HUES6 (cell line): ENCODE results near the gene TAPT1.
"Not testable (repeated sequence)": the region's sequence is repeated elsewhere in the genome, so short reads cannot be mapped to it uniquely, and the experiment has no call there.

Source experiments
- H3K27ac ChIP-seq: 2 replicates; pipeline ENCODE4 v1.7.0; 2013; ENCODE audit warnings: low read depth, mild to moderate bottlenecking, low read length, inconsistent platforms
- H3K27me3 ChIP-seq: 2 replicates; pipeline ENCODE4 v1.6.1; 2013; ENCODE audit warnings: low read length; ENCODE audit not compliant: control insufficient read depth, insufficient read depth
- H3K36me3 ChIP-seq: 2 replicates; pipeline ENCODE4 v1.6.1; 2013; ENCODE audit warnings: low read length; ENCODE audit not compliant: control insufficient read depth, insufficient read depth
- H3K4me1 ChIP-seq: 2 replicates; pipeline ENCODE4 v1.6.1; 2013; ENCODE audit warnings: low read length; ENCODE audit not compliant: control insufficient read depth, insufficient read depth
- H3K4me3 ChIP-seq: 2 replicates; pipeline ENCODE4 v1.5.1; 2013; ENCODE audit warnings: low read depth, low read length
- H3K9ac ChIP-seq: one replicate; pipeline ENCODE4 v1.6.1; 2013; ENCODE audit warnings: mild to moderate bottlenecking, low read length
- H3K9me3 ChIP-seq: 2 replicates; pipeline ENCODE4 v1.6.1; 2013; ENCODE audit warnings: low read depth, low read length; ENCODE audit not compliant: control insufficient read depth, insufficient read depth

The TAPT1 gene, protein sequence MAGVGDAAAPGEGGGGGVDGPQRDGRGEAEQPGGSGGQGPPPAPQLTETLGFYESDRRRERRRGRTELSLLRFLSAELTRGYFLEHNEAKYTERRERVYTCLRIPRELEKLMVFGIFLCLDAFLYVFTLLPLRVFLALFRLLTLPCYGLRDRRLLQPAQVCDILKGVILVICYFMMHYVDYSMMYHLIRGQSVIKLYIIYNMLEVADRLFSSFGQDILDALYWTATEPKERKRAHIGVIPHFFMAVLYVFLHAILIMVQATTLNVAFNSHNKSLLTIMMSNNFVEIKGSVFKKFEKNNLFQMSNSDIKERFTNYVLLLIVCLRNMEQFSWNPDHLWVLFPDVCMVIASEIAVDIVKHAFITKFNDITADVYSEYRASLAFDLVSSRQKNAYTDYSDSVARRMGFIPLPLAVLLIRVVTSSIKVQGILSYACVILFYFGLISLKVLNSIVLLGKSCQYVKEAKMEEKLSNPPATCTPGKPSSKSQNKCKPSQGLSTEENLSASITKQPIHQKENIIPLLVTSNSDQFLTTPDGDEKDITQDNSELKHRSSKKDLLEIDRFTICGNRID

DNA sequence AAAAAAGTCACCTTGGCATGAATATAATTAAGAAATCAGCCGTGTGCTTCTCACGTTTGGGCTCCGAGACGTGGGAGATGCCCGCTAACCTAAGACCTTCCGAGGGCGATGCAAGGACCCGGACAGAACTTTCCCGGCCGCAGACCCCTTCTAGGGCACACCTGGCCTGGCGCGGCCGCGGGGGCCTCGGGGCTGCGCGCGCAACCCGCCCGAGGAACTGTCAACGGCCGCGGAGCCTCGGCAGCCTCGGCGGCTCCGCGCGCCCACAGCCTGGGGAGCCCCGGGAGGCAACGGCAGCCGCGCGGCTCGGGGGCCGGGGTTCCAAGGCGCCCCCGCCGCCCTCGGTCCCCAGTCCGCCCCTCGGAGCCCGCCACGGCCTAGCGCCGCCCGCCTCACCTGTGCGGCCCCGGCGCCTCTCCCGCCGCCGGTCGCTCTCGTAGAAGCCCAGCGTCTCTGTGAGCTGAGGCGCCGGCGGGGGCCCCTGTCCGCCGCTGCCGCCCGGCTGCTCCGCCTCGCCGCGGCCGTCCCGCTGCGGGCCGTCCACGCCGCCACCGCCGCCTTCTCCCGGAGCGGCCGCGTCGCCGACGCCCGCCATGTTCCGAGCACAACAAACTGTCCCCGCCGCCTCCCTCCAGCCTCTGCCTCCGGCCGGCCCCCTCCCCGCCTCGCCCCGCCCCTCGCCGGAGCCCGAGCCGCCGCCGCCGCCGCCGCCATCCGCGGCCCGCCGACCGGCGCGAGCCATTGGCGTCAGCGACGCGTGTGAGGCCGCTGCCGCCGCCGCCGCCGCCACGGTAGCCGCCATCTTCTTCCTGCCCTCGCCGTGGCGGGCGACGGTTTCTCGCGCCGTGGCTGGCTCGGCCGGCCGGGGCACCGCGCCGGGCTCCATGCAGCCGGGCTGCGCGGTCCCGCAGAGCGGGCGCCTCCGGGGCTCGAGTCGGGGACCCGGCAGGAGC lies at the start of gene TAPT1:
TAPT1 (minus strand) TSS at position 609 of the 953 bp plus-strand sequence; CDS start at position 595, 14 bp downstream.
- H3K27ac ChIP-seq = peak within 1 kb of the TSS; percentile 73; the same call in 1 of the 2 replicates
- H3K4me1 ChIP-seq = peaks cover 22% of the 10 kb centered on the region
- no peaks in the 10 kb centered on the region for H3K27me3 ChIP-seq

GRCh38 chr4:16271411-16271810 lies 45.1 kb upstream of the TAPT1 start:
- no peak overlapping the region for H3K9ac ChIP-seq
- H3K9me3 ChIP-seq = peaks cover 8% of the 10 kb centered on the region
- no peaks in the 10 kb centered on the region for H3K36me3 ChIP-seq
- H3K4me1 ChIP-seq = no peaks in the 10 kb centered on the region
- H3K27me3 ChIP-seq = no peaks in the 10 kb centered on the region
- H3K4me3 ChIP-seq = no peak overlapping the region
- H3K27ac ChIP-seq = no peak overlapping the region

More for the DNA sequence above, at the start of gene TAPT1:
- Histone ChIP-seq H3K4me3 (peak within 1 kb of the TSS; percentile 97), H3K9me3 (no peaks in the 10 kb centered on the region), H3K36me3 (no peaks in the 10 kb centered on the region), H3K9ac (peak within 1 kb of the TSS; percentile 79)

DNA sequence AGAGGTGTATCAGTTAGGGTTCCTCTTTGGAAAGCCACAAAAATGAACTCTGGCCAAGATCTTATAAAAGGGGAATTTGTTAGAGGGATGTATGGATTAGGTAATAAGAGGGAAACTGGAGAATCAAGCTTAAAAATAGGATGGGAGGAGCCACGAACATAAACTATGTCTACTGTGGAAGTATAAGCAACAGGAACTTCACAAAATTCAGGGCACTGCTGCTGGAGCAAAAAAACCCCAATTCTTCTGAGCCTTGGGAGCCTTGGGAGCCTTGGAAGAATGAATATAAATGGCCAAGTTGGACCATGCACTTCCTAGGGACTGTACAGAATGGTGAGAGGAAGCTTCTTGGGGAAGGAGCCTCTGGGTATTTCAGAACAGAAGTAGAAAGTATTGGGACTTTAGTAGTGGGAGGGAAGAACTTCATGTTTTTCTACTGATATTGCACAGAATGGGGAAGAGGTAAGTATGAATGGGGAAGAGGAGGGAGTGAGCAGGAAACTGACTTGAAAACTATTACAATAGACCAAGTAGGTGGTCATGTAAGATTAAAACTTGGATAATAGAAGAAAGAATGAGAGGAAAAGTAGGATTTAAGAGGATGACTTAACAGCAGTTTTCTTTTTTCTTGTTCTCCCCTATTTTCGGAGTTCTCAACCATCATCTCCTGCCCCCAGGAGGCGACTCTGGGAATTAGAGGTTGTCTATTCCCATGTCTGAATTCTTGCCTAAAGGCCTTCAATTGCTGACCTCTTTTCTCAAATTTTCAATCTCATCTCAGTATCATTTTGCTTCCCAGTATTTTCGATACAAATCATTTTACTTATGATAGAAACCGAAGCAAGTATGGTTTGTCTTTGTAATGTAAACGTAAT lies 44.4 kb upstream of the TAPT1 start:
- H3K4me1 ChIP-seq = no peaks in the 10 kb centered on the region
- no peak overlapping the region for H3K4me3 ChIP-seq
- H3K36me3 ChIP-seq = no peaks in the 10 kb centered on the region
- H3K27me3 ChIP-seq = no peaks in the 10 kb centered on the region
- no peak overlapping the region for H3K27ac ChIP-seq
- H3K9ac ChIP-seq = no peak overlapping the region
- H3K9me3 ChIP-seq = peaks cover 2% of the 10 kb centered on the region

GRCh38 chr4:16269742-16270453 lies 43.6 kb upstream of the TAPT1 start:
- H3K36me3 ChIP-seq, H3K9ac ChIP-seq, H3K9me3 ChIP-seq, H3K4me3 ChIP-seq, H3K27me3 ChIP-seq, H3K4me1 ChIP-seq, H3K27ac ChIP-seq: not testable (repeated sequence)

- Histone ChIP-seq H3K27me3 (no peaks in the 10 kb centered on the region), H3K4me1 (no peaks in the 10 kb centered on the region), H3K9ac (no peak overlapping the region), H3K36me3 (no peaks in the 10 kb centered on the region), H3K27ac (no peak overlapping the region), H3K9me3 (no peaks in the 10 kb centered on the region), H3K4me3 (no peak overlapping the region)
Measured at GRCh38 chr4:16269240-16269639, 43.0 kb upstream of the TAPT1 start.

DNA sequence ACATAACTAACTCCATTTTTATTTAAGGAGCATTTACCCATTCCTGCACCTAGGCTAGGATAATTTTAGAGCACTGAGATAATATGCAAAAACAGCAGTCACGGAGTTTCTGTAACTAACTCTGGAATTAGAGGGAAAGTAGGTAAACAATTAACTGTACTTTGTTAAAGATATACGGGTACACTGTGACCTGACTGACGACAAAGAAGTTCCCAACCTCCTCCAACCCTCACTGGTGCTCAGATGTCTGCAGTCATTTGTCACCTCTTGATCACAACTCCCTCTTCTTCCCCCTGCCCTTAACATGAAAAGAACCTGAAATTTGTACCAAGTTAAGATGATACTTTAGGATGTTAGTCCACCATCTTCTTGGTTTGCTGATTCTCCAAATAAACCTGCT lies 42.0 kb upstream of the TAPT1 start:
- Histone ChIP-seq H3K9me3 (no peaks in the 10 kb centered on the region), H3K27me3 (no peaks in the 10 kb centered on the region), H3K9ac (no peak overlapping the region), H3K36me3 (no peaks in the 10 kb centered on the region), H3K4me3 (no peak overlapping the region), H3K27ac (no peak overlapping the region), H3K4me1 (no peaks in the 10 kb centered on the region)

GRCh38 chr4:16267639-16268038 lies 41.4 kb upstream of the TAPT1 start:
- H3K4me3 ChIP-seq = no peak overlapping the region
- no peak overlapping the region for H3K9ac ChIP-seq
- H3K9me3 ChIP-seq = no peaks in the 10 kb centered on the region
- no peak overlapping the region for H3K27ac ChIP-seq
- H3K27me3 ChIP-seq = no peaks in the 10 kb centered on the region
- no peaks in the 10 kb centered on the region for H3K36me3 ChIP-seq
- no peaks in the 10 kb centered on the region for H3K4me1 ChIP-seq

DNA sequence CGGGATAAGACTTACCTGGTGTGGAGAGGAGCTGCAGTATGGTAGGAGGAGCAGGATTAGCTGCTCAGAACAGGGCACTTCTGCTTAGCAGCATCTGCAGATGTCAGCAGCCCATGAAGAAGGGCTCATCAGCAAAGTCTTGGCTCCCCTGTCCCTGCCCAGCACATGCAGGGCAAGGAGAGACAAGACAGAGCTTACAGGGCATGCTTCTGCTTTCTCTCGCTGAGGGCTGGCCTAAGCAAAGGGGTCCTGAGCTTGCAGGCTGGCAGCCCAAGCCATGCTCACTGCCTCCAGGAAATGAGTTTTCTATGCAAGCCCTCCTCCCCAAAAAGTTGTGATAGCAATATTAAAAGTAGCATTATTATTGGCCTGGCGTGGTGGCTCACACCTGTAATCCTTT lies 39.5 kb upstream of the TAPT1 start:
- H3K36me3 ChIP-seq = no peaks in the 10 kb centered on the region
- no peaks in the 10 kb centered on the region for H3K4me1 ChIP-seq
- no peak overlapping the region for H3K27ac ChIP-seq
- H3K4me3 ChIP-seq = no peak overlapping the region
- H3K9me3 ChIP-seq = no peaks in the 10 kb centered on the region
- H3K9ac ChIP-seq = no peak overlapping the region
- no peaks in the 10 kb centered on the region for H3K27me3 ChIP-seq

DNA sequence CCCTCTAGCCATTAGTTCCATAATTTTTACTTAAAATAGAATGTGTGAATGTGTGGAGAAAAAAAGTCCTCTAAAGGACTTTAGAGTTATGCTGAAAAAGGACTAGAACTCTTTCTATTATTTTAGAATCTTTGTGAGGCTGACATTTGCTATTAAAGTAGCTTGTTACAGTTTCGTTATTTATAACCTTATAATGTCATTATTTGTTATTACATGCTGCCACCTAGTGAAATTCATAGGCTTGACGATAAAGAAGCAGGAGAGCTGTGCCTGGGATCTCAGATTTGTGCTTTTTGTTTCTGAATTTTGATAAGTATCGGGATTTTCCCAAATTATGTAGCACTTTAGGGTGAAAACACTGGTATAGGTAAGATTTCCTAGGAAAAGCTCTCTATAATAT lies 38.5 kb upstream of the TAPT1 start:
- Histone ChIP-seq H3K27me3 (no peaks in the 10 kb centered on the region), H3K4me1 (no peaks in the 10 kb centered on the region), H3K4me3 (no peak overlapping the region)

GRCh38 chr4:16263056-16263455 lies 36.8 kb upstream of the TAPT1 start:
- no peaks in the 10 kb centered on the region for H3K9me3 ChIP-seq
- no peak overlapping the region for H3K27ac ChIP-seq
- H3K4me3 ChIP-seq = no peak overlapping the region
- no peaks in the 10 kb centered on the region for H3K4me1 ChIP-seq
- H3K36me3 ChIP-seq = no peaks in the 10 kb centered on the region
- H3K9ac ChIP-seq = no peak overlapping the region
- H3K27me3 ChIP-seq = no peaks in the 10 kb centered on the region

More for the DNA sequence above, 38.5 kb upstream of the TAPT1 start:
- Histone ChIP-seq H3K27ac (no peak overlapping the region), H3K9me3 (no peaks in the 10 kb centered on the region), H3K36me3 (no peaks in the 10 kb centered on the region), H3K9ac (no peak overlapping the region)
